IMR-90 (cell line): ENCODE data around the gene CDT1. TPM values are rescaled to one million over a fixed set of nuclear protein-coding genes. Genes with fewer than 3 reads are reported as not detected.
A peak's percentile ranks its signal among the peaks of the same experiment; 100 is the strongest.

Experiments used
- ATAC-seq: fragments of 200-7000 bp; cut with Tn5 transposase; 2 replicates; pipeline ENCODE4 v1.9.1; 2020; ENCODE audit warnings: low read depth, mild to moderate bottlenecking, moderate library complexity
- BruUV-seq: library from RNA; stranded (reverse); fragments of 400-500 nt; replicated peaks from 2 replicates; lab custom pipeline; 2021; lab: Mats Ljungman, UMichigan
- CTCF ChIA-PET: fragments of 300-600 bp; formaldehyde crosslinking; extraction: SDS; loops from one replicate; lab custom pipeline; 2021; ENCODE audit warnings: antibody characterized with exemption; lab: Yijun Ruan, JAX
- POLR2A ChIA-PET: fragments of 300-600 bp; sonication (Branson Sonifier 250); formaldehyde crosslinking; loops from one replicate; lab custom pipeline; 2022; ENCODE audit warnings: antibody characterized with exemption; ENCODE audit not compliant: unreplicated experiment; lab: Charles Lee
- DNase-seq: peaks from one replicate; pipeline ENCODE4 v3.0.0; 2013
- H2AFZ ChIP-seq: replicated peaks from 2 replicates; pipeline ENCODE3; 2013; ENCODE audit warnings: low read length, mild to moderate bottlenecking; ENCODE audit not compliant: poor library complexity
- H2AK5ac ChIP-seq: 2 replicates; pipeline ENCODE4 v1.6.1; 2013; ENCODE audit warnings: low read depth, low read length, inconsistent platforms
- H2AK9ac ChIP-seq: replicated peaks from 2 replicates; pipeline ENCODE3; 2013; ENCODE audit warnings: mild to moderate bottlenecking, low read depth, low read length, moderate library complexity; ENCODE audit not compliant: poor library complexity
- H2BK120ac ChIP-seq: 2 replicates; pipeline ENCODE4 v1.6.1; 2013; ENCODE audit warnings: low read depth, low read length, inconsistent platforms
- H2BK15ac ChIP-seq: 3 replicates; pipeline ENCODE4 v1.6.1; 2013; ENCODE audit warnings: low read depth, low read length, inconsistent platforms
- H2BK20ac ChIP-seq: 2 replicates; pipeline ENCODE4 v1.6.1; 2013; ENCODE audit warnings: low read depth, mild to moderate bottlenecking, inconsistent platforms, low read length, moderate library complexity
- H2BK5ac ChIP-seq: 2 replicates; pipeline ENCODE4 v1.6.1; 2013; ENCODE audit warnings: mild to moderate bottlenecking, low read depth, low read length, inconsistent platforms; ENCODE audit not compliant: poor library complexity, severe bottlenecking
- H3K14ac ChIP-seq: replicated peaks from 2 replicates; pipeline ENCODE4 v1.6.1; 2013; ENCODE audit warnings: low read depth, low read length, inconsistent platforms
- H3K18ac ChIP-seq: 2 replicates; pipeline ENCODE4 v1.6.1; 2013; ENCODE audit warnings: low read depth, low read length, control low read depth
- H3K23ac ChIP-seq: 2 replicates; pipeline ENCODE4 v1.6.1; 2013; ENCODE audit warnings: low read depth, low read length, inconsistent platforms
- H3K27ac ChIP-seq: 2 replicates; pipeline ENCODE4 v1.5.1; 2013; ENCODE audit warnings: mild to moderate bottlenecking, control low read depth, low read length; ENCODE audit not compliant: insufficient read depth
- H3K27me3 ChIP-seq: 2 replicates; pipeline ENCODE4 v1.6.1; 2013; ENCODE audit warnings: low read length; ENCODE audit not compliant: control insufficient read depth, insufficient read depth
- H3K36me3 ChIP-seq: 2 replicates; pipeline ENCODE4 v1.6.1; 2013; ENCODE audit warnings: low read length, mixed read lengths; ENCODE audit not compliant: control insufficient read depth, insufficient read depth
- H3K4ac ChIP-seq: 2 replicates; pipeline ENCODE4 v1.6.1; 2013; ENCODE audit warnings: low read depth, low read length, inconsistent platforms
- H3K4me1 ChIP-seq: 2 replicates; pipeline ENCODE4 v1.6.1; 2013; ENCODE audit warnings: low read length, mixed read lengths; ENCODE audit not compliant: control insufficient read depth, insufficient read depth
- H3K4me2 ChIP-seq: 2 replicates; pipeline ENCODE4 v1.6.1; 2013; ENCODE audit warnings: low read depth, mild to moderate bottlenecking, control low read depth, low read length, moderate library complexity
- H3K4me3 ChIP-seq: 2 replicates; pipeline ENCODE4 v1.5.1; 2013; ENCODE audit warnings: low read depth, mild to moderate bottlenecking, control low read depth, low read length, moderate library complexity; ENCODE audit not compliant: insufficient read depth
- H3K56ac ChIP-seq: 2 replicates; pipeline ENCODE4 v1.6.1; 2013; ENCODE audit warnings: low read length, inconsistent platforms; ENCODE audit not compliant: insufficient read depth; ENCODE audit errors: extremely low read depth
- H3K79me1 ChIP-seq, 2 experiments: 2 replicates each; pipeline ENCODE4 v1.6.1; 2013; ENCODE audit warnings: low read length in 2 of 2, inconsistent platforms in 1 of 2, low read depth in 1 of 2
- H3K9ac ChIP-seq: 2 replicates; pipeline ENCODE4 v1.6.1; 2013; ENCODE audit warnings: low read depth, low read length, control low read depth
- H3K9me1 ChIP-seq: 2 replicates; pipeline ENCODE4 v1.6.1; 2013; ENCODE audit warnings: low read length, inconsistent platforms; ENCODE audit not compliant: insufficient read depth
- H3K9me3 ChIP-seq: 2 replicates; pipeline ENCODE4 v1.6.1; 2013; ENCODE audit warnings: low read length; ENCODE audit not compliant: control insufficient read depth, insufficient read depth
- H4K20me1 ChIP-seq: 2 replicates; pipeline ENCODE4 v1.6.1; 2013; ENCODE audit warnings: low read length, inconsistent platforms; ENCODE audit not compliant: insufficient read depth
- H4K5ac ChIP-seq: 2 replicates; pipeline ENCODE4 v1.6.1; 2013; ENCODE audit warnings: mild to moderate bottlenecking, low read depth, low read length, control low read depth
- H4K8ac ChIP-seq, 2 experiments: 2 replicates each; pipeline ENCODE4 v1.6.1; 2013; ENCODE audit warnings: low read depth in 2 of 2, low read length in 2 of 2, control low read depth in 1 of 2, inconsistent platforms in 1 of 2
- H4K91ac ChIP-seq: 2 replicates; pipeline ENCODE4 v1.6.1; 2013; ENCODE audit warnings: low read depth, low read length, inconsistent platforms; ENCODE audit not compliant: insufficient read depth
- CHD1 ChIP-seq: IDR thresholded peaks from 2 replicates; pipeline ENCODE4 v1.6.1; 2012; ENCODE audit warnings: low read depth, low read length, improper control_type of control experiment
- MAZ ChIP-seq: IDR thresholded peaks from 2 replicates; pipeline ENCODE4 v1.6.1; 2012; ENCODE audit warnings: low read depth, mild to moderate bottlenecking, low read length, improper control_type of control experiment, moderate library complexity, borderline replicate concordance
- WGBS, 2 experiments: methylation state at CpG; one replicate each; pipeline versions ENCODE4 v1.1.5 to v1.1.7; 2013; ENCODE audit warnings: missing lambda C conversion rate in 2 of 2; ENCODE audit not compliant: insufficient read length in 1 of 2; ENCODE audit errors: extremely low coverage in 2 of 2; 5-methylcytosine and 5-hydroxymethylcytosine counted together
- dilution Hi-C: fragments of 300-500 bp; cut with HindIII; formaldehyde crosslinking; loops from one replicate; pipeline ENCODE4 v1.14.3; 2018; ENCODE audit warnings: low sequenced_read_pairs; ENCODE audit not compliant: unreplicated experiment
- in situ Hi-C: fragments of 300-500 bp; cut with MboI; formaldehyde crosslinking; loops from 3 replicates; pipeline ENCODE4 v1.14.3; 2019; ENCODE audit warnings: low sequenced_read_pairs, inconsistent platforms, mixed read lengths
- intact Hi-C: fragments of 100-400 bp; cut with micrococcal nuclease; formaldehyde crosslinking; loops from 2 replicates; pipeline ENCODE4 v1.10.0; 2022
- polyA plus RNA-seq, 3 experiments: library from polyadenylated mRNA; depleted of rRNA; stranded (reverse); fragments of >200 nt; gene quantifications; 2 replicates each; pipeline ENCODE4 v1.2.3, GENCODE V29; 2012; ENCODE audit warnings: low replicate concordance in 1 of 3
- total RNA-seq: library from RNA; depleted of rRNA; stranded (reverse); fragments of >200 nt; gene quantifications from 2 replicates; pipeline ENCODE4 v1.2.3, GENCODE V29; 2012

CDT1 gene
- total and polyA plus RNA-seq, 2 of the 4 experiments (the other 2 are of a cell fraction): 3.2 to 11.8 TPM

GRCh38 chr16:88792078-88792550 is 11.5 kb upstream of the CDT1 start:
- intact Hi-C loops: no loop called here
- Histone ChIP-seq H3K4me2 (no peak overlapping the region), H3K4ac (no peak overlapping the region)

More at GRCh38 chr16:88792078-88792550, 11.5 kb upstream of the CDT1 start:
- peak overlapping the region; percentile 5 for H2AK9ac ChIP-seq
- no peak overlapping the region for H2BK120ac ChIP-seq
- H3K56ac ChIP-seq: no peak overlapping the region
- H2BK20ac ChIP-seq: no peak overlapping the region
- in situ Hi-C loops (no loop called here), dilution Hi-C loops (no loop called here)
- no peak overlapping the region for H3K9ac ChIP-seq
- no peaks in the 10 kb centered on the region; the same call in 1 of the 2 replicates for H4K20me1 ChIP-seq
- H3K14ac ChIP-seq: no peak overlapping the region
- H4K91ac ChIP-seq: no peak overlapping the region
- H3K36me3 ChIP-seq: no peaks in the 10 kb centered on the region
- ATAC-seq (peak; percentile 52), DNase-seq (no peak)
- no peak overlapping the region for H2BK15ac ChIP-seq
- H3K9me3 ChIP-seq: no peaks in the 10 kb centered on the region
- H3K4me1 ChIP-seq: peaks cover 6% of the 10 kb centered on the region
- BruUV-seq: no TSS peak
- peaks cover 2% of the 10 kb centered on the region; the same call in 1 of the 2 replicates for H3K27me3 ChIP-seq
- peak overlapping the region; percentile 18 for H2AFZ ChIP-seq
- no peak overlapping the region for H3K27ac ChIP-seq
- H3K23ac ChIP-seq: no peak overlapping the region
- 50% methylated on average over 7 of the region's 13 CpGs; no CpG with 5 or more reads in 1 of the 2 experiments for WGBS, 2 experiments
- TF ChIP-seq CHD1: no peak
- TF ChIP-seq MAZ: 0 out of 2 replicates have a peak, but pooled peaks have one; percentile 20
- no peaks in the 10 kb centered on the region for H3K9me1 ChIP-seq
- H4K5ac ChIP-seq: no peak overlapping the region
- ChIA-PET POLR2A (no interaction called here), CTCF (no interaction called here)
- peak overlapping the region; percentile 28; the same call in 1 of the 2 replicates for H2AK5ac ChIP-seq
- H4K8ac ChIP-seq: no peak overlapping the region
- H3K79me1 ChIP-seq: no peaks in the 10 kb centered on the region
- H3K4me3 ChIP-seq: no peak overlapping the region
- H2BK5ac ChIP-seq: no peak overlapping the region
- no peak overlapping the region for H3K18ac ChIP-seq
